Breast epithelium (tissue), 3 donors: ENCODE results near the gene ZNF576.

Experiments
- POLR2A ChIP-seq: fragments of 450-650 bp; IDR thresholded peaks from one replicate; pipeline ENCODE4 v1.6.1; 2016; ENCODE audit warnings: antibody characterized with exemption, mild to moderate bottlenecking, moderate library complexity
- TF ChIP-seq, protein P1 (sequence below), 3 donors: fragments of 450-650 bp; IDR thresholded peaks; one replicate each; pipeline ENCODE4 v1.5.1; 2016 to 2017; ENCODE audit warnings: antibody characterized with exemption in 3 of 3, mild to moderate bottlenecking in 3 of 3, moderate library complexity in 3 of 3

DNA sequence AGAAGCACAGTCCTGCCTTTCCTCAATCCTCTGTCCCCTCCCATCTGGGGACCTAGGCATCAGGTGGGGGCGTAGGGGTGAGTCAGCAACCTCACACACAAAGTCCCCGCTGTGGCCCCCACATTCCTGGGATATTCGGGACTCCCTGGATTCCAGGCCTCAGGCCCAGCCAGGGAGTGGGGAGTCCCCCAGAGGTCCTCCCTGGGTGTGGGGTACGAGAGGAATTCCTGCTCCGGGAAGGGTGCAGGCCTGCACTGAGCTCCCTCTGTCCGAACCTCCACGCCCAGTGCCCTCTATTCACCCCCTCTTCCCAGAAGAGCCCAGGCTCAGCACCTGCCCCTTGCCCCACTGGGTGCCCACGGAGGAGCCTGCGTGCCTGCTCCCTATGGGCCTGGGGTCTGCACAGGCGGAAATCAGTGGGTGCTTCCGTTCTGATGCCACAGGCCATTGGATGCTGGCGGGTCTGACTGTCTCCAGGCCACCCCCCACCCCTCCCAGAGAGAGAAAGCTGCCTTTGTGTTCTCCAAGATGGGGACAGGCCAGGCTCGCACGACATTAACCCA is 39.8 kb downstream of the ZNF576 start:
- no peak for TF ChIP-seq POLR2A
- TF ChIP-seq, protein P1, sequence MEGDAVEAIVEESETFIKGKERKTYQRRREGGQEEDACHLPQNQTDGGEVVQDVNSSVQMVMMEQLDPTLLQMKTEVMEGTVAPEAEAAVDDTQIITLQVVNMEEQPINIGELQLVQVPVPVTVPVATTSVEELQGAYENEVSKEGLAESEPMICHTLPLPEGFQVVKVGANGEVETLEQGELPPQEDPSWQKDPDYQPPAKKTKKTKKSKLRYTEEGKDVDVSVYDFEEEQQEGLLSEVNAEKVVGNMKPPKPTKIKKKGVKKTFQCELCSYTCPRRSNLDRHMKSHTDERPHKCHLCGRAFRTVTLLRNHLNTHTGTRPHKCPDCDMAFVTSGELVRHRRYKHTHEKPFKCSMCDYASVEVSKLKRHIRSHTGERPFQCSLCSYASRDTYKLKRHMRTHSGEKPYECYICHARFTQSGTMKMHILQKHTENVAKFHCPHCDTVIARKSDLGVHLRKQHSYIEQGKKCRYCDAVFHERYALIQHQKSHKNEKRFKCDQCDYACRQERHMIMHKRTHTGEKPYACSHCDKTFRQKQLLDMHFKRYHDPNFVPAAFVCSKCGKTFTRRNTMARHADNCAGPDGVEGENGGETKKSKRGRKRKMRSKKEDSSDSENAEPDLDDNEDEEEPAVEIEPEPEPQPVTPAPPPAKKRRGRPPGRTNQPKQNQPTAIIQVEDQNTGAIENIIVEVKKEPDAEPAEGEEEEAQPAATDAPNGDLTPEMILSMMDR (IDR thresholded peaks at IDR 0.05), result no peak
